Epithelial cell of proximal tubule (primary cell): ENCODE results near the gene IFIT1B. TPM values are rescaled to one million over a fixed set of nuclear protein-coding genes. Genes with fewer than 3 reads are reported as not detected.

Experiments
- DNase-seq: peaks from one replicate; pipeline ENCODE4 v3.0.0-alpha.2; 2011; ENCODE audit warnings: low read depth
- H3K4me3 ChIP-seq: 2 replicates; pipeline ENCODE4 v1.5.1; 2011; ENCODE audit warnings: low read depth, mild to moderate bottlenecking, low read length
- total RNA-seq: library from RNA; depleted of rRNA; stranded (reverse); fragments of >200 nt; gene quantifications from 2 replicates; pipeline ENCODE4 v1.2.3, GENCODE V29; 2015
- TF ChIP-seq, protein P1 (sequence below): conservative IDR thresholded peaks from 2 replicates; pipeline ENCODE4 v1.5.1; 2012; ENCODE audit warnings: low read depth, mild to moderate bottlenecking, low read length

The IFIT1B gene
- total RNA-seq, 1 donor from 2014 or later: not detected

DNA sequence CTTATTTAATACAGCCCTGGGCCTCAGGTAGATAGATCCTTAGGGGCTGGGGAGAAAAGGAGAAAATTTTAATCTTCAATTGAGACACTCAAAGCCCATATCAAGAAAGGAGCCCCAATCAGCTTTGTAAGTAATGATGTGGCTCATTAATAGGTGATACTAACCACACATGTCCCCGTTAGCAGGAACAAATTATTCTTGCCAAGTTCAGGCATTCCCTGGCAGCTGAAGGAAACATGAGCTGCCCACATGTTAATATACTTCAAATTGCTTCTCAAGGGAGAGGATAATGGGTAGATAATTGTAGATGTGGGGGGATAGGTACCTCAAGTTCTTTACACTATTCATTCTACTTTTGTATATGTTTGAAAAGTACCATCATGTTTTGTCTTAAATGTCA is 51.0 kb downstream of the IFIT1B start:
- no peak for DNase-seq
- TF ChIP-seq, protein P1, sequence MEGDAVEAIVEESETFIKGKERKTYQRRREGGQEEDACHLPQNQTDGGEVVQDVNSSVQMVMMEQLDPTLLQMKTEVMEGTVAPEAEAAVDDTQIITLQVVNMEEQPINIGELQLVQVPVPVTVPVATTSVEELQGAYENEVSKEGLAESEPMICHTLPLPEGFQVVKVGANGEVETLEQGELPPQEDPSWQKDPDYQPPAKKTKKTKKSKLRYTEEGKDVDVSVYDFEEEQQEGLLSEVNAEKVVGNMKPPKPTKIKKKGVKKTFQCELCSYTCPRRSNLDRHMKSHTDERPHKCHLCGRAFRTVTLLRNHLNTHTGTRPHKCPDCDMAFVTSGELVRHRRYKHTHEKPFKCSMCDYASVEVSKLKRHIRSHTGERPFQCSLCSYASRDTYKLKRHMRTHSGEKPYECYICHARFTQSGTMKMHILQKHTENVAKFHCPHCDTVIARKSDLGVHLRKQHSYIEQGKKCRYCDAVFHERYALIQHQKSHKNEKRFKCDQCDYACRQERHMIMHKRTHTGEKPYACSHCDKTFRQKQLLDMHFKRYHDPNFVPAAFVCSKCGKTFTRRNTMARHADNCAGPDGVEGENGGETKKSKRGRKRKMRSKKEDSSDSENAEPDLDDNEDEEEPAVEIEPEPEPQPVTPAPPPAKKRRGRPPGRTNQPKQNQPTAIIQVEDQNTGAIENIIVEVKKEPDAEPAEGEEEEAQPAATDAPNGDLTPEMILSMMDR: no peak
- no peak overlapping the region for H3K4me3 ChIP-seq

DNA sequence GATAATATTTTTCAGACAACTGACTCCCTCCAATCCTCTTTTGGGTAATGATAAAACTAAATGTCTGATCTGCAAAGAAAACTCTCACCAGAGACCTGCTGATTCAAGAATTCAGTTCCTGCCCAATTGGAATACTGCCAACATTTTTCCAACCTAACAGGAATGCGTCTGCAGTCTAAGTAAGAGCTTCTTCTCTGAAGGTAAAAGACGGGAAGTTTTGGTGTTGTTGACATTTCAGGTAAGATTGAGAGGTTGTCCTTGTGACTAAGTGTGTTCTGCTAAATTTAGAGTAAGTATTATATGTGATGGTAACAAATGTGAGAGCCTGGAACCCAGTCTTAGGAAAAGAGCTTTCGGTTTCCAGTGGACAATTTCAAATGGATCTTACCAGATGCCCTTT is 54.1 kb downstream of the IFIT1B start:
- no peak overlapping the region for H3K4me3 ChIP-seq
- TF ChIP-seq, protein P1: no peak
- peak; percentile 91 for DNase-seq

Other genes with a start within 250 kb of the IFIT1B start
- 1.1 TPM in 1 of 2 replicates, not detected in the other for gene CH25H, start 170.7 kb upstream of the IFIT1B start, total RNA-seq
- 16.5 and 40.8 TPM in 2 replicates for gene LIPA, start 126.3 kb upstream of the IFIT1B start, total RNA-seq
- 1.7 and 2.2 TPM in 2 replicates for gene IFIT2, start 76.0 kb upstream of the IFIT1B start, total RNA-seq
- 5.3 and 10.5 TPM in 2 replicates for gene IFIT3, start 50.1 kb upstream of the IFIT1B start, total RNA-seq
- 2.0 and 3.4 TPM in 2 replicates for gene IFIT1, start 14.6 kb downstream of the IFIT1B start, total RNA-seq
- gene IFIT5, start 36.5 kb downstream of the IFIT1B start, total RNA-seq: 9.6 and 11.6 TPM in 2 replicates
- 1.2 and 3.7 TPM in 2 replicates for gene SLC16A12, start 157.5 kb downstream of the IFIT1B start, total RNA-seq